GM21390 (cell line): ENCODE data around the gene ZNF3.

Experiments
- ATAC-seq: cut with Tn5 transposase; IDR thresholded peaks from one replicate; pipeline ENCODE4 v1.9.1; 2021; ENCODE audit not compliant: unreplicated experiment

The ZNF3 gene

DNA sequence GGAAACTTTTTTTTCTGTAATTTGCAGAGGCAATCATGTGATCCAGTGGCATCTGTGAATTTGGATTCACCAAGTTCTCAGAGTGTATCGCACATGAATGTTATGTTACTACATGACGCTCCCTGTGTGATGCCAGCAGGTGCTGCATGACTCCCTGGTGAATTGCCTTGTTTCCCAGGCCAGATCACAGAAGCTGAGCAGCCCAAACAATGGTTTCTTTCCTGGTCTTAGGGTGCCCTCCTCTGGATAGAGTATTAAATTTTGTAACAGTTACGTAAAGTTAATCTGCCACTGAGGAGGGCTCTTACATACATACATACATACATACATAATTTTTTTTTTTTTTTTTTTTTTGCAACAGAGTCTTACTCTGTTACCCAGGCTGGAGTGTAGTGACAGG, 28.3 kb downstream of the ZNF3 start:
- no peak for ATAC-seq

DNA sequence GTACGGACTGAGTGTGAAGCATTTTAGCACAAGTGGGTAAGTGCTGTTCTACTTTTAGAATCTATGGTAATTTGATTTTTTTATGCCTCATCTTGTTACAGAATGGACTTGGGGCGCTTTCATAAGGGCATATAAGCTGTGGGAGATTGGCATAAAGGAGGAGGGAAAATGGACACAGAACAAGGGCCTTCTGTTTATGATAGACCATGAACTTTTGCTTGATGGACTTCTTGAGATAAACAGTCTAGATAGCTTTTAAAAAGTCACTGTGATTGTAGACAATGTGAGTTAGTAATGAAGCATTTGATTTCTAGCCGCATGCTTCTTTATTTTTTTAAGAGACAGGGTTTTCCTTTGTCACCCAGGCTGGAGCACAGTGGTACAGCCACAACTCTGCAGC, 29.9 kb downstream of the ZNF3 start:
- ATAC-seq, result no peak

DNA sequence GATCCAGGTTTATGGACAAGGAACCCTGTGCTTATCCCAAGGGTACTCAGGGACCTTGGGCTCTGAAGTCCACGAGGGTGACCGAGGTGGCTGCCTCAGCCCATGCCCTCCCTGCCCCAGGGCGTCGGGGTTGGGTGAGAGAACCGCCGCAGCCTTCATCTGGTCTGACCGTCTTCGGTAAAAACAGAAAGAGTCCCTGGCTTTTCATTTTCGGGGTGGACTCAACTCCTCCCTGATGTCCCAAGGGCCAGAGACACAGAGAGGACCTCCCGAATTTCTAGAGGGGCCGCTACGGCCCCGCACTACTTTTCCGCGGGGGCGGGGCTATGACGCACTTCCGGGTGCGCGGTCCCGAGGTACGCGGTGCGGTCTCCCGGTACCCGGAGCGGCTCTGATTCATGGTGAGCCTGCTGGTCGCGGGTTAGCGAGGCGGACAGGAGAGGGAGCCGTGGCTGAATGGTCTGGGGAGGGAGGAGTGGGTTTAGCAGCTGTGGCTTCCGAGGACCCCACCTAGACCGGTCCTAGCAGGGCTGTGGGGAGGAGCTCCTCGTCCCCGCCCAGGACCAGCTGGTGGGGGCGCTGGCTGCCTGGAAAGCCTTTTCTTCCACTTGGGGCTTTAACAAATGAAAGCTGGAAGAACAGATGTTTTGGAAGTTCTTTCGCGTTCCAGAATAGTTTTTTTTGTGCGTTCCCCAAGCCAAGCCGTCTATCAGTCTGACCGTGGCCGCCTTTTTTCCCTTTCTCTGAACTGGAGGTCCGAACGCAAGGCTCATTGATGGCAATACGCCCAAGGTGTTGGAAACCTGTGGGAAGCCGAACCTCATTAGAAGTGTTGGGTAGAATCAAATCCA, 31.9 kb downstream of the ZNF3 start, which contains the start of gene ZSCAN21:
ZSCAN21 (plus strand) TSS at position 334 of the 851 bp plus-strand sequence. CDS start 7,233 bp downstream, outside the sequence.
- ATAC-seq, result peak; percentile 82

DNA sequence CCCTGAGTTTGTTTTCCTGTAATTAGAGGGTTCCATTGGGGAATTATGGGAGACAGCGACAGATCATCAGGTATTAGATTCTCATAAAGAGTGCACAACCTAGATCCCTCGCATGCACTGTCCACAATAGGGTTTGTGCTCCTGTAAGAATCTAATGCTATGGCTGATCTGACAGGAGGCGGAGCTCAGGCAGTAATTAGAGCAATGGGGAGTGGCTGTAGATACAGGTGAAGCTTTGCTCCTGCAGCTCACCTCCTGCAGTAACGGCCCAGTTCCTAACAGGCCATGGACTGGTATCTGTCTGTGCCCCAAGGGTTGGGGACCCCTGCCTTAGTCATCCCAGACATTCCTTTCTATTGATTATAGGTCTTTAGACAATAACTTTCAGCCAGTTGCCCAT, 32.8 kb downstream of the ZNF3 start:
- no peak for ATAC-seq

DNA sequence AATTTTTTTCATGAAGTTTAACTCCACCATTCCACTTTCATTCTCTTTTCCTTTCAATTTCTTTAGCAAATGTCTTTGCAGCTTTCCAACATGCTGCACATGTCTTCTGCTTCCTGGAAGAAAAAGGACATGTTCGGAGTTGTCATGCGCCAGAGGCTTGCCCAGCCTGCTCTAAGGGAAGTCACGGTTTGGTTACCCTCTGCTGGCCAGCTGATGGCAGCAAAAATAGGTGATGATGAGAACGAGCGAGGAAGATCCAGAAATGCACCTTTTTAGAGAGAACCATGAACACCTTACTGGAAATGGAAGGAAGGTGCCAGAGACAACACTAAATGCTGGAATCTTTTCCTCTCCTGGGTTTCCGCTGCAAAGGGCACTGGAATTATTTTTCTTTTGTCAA, 36.8 kb downstream of the ZNF3 start:
- no peak for ATAC-seq

DNA sequence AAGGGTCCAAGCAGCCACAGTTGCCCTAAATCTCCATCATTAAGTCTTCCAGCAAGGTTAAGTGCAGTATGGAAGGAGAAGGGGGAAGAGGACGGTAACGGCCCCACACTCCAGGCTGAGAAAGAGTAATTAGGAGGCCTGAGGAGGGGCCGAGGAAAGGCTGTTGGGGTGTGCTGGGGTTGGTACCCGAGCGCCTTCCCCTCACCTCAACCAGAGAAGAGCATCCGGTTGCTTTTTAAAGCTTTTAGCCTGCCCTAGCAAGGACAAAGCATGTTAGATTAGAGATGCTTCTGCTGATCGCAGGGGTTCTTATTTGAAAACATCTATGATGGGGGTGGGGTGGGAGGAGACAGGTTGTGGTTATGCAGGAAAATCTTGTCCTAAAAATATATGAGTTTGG, 40.9 kb downstream of the ZNF3 start:
- no peak for ATAC-seq

DNA sequence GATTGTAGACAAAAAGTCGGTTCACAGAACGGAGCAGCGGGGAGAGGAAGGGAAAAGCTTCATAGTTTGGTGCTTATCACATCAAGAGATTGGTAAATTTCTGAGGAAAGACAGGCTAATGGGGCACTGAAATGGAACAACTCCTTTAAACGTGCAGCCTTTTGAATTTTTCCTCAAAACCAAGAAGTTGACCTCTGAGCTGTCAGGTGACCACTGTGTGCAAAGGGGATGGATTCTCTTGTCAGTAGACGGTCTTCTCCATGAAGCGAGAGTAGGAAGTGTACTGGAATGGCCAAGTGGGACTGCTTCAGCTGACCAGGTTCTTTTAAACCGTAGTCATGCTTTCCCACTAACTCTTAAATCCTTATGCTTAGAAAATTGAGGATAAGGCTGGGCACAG, 43.2 kb downstream of the ZNF3 start:
- no peak for ATAC-seq

DNA sequence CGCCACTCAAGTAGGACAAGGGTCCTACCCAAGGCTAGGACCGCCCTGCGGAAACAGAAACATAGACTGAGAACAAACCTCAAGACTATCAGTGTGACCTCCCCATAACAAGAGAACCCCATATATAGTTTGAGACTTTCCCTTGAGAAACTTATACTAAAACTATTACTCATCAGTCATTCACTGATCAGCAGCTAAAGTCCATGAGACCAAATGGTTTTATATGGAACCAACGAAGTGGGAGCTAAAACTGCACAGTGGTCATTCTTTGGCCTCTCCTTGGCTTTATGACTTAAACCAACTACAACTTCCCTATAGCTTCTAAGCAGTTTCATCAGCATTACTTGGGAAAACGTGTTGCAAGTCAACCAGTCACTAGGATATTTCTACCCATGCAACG, 45.6 kb downstream of the ZNF3 start:
- ATAC-seq, result no peak

DNA sequence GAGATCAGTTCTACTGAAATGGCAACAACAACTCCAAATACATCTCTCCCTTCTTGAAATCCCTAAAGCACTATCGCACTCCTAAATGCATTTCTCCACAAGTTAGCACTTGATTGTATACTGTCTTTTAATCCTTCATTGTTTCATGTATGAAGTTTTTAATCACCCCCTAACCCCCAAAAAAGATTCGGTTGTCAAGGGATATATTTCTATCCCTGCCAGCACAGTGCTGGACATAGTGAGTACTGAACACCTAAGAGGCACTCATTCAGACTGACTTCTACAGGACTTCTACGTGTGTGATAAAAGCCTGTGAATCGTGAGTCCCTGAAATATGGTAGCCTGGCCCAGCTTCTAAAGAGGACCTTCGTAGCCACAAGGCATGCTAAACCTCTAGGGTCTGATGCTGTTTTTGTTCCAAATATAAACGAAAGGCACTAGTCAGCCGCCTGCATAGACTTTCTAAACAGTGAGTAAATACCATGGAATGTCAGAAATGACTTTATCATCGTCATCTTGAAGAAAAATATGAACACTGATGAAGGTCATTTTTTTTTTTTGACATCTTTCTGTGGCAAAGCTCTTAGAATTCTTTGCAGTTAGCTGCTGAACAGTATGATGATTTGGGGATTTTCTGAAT, 46.5 kb downstream of the ZNF3 start:
- ATAC-seq, result no peak

DNA sequence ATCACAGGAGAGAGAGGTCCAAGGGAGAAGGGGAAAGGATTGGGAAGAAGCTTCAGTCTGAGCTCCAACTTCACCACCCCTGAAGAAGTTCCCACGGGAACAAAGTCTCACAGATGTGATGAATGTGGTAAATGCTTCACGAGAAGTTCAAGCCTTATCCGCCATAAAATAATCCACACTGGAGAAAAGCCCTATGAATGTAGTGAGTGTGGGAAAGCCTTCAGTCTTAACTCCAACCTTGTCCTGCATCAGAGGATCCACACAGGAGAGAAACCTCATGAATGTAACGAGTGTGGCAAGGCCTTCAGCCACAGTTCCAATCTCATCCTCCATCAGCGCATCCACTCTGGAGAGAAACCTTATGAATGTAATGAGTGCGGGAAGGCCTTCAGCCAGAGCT, 48.0 kb downstream of the ZNF3 start:
- ATAC-seq, result no peak

DNA sequence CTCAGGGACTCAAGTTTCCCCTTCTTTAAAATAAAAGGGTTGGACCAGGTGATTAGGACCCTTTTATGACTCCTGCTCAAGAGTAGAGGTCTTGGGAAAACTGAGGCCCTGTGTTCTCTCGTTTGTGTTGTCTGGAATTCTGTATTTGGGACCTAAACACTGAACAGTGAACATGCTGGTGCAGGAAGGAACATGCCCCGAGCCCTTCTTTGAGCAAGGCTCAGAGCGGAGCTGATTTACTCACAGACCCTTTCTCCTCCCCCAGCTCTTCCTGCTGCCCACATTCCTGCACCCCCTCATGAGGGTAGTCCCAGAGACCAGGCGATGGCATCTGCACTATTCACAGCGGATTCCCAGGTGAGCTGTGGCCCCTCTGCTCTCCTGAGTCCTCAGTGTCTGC, 51.9 kb downstream of the ZNF3 start:
- ATAC-seq, result no peak

DNA sequence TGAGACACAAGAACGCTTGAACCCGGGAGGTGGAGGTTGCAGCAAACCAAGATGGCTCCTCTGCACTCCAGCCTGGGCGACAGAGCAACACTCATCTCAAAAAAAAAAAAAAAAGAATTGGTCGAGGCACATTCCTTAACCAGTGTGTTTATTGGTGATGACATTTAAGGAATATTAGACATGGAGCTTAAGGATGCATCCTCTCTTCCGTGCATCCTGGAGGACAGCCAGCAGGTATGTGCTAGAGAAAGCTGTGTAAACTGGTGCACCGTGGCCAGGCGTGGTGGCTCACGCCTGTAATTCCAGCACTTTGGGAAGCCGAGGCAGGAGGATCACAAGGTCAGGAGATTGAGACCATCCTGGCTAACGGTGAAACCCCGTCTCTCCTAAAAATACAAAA, 54.3 kb downstream of the ZNF3 start:
- no peak for ATAC-seq

DNA sequence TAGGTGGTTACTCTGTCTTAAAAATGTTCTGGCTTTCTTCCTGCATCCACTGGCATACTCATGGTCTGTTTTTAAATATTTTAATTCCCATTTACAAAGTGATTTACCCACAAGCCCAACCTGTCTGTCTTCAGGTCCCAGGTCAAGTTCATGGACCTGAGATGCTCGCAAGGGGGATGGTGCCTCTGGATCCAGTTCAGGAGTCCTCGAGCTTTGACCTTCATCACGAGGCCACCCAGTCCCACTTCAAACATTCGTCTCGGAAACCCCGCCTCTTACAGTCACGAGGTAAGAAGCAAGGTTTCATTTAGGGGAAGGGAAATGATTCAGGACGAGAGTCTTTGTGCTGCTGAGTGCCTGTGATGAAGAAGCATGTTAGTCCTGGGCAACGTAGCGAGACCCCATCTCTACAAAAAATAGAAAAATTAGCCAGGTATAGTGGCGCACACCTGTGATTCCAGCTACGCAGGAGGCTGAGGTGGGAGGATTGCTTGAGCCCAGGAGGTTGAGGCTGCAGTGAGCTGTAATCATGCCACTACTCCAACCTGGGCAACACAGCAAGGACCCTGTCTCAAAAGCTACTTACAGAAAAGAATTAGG, 57.4 kb downstream of the ZNF3 start:
- no peak for ATAC-seq

DNA sequence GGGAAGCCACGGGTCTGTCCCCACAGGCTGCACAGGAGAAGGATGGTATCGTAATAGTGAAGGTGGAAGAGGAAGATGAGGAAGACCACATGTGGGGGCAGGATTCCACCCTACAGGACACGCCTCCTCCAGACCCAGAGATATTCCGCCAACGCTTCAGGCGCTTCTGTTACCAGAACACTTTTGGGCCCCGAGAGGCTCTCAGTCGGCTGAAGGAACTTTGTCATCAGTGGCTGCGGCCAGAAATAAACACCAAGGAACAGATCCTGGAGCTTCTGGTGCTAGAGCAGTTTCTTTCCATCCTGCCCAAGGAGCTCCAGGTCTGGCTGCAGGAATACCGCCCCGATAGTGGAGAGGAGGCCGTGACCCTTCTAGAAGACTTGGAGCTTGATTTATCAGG, 58.0 kb downstream of the ZNF3 start:
- ATAC-seq, result no peak

DNA sequence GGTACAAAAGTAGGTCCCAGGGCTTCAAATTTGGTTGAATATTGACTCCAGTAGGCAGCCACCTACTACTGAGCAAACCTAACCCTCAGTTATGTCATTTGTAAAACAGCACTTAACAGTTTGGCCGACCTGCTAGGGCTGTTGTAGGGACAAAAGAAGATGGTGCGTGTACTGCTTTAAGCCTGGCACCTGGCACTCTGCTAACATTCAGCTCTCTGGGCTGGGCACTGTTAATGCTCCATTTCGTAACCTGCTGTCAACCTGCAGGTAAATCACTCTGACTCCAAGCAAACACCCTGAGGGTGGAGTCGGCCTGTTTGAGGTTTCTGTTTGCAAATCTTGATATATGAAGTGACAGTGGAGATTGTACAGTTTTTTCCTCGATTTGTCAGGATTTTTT, 58.9 kb downstream of the ZNF3 start:
- no peak for ATAC-seq

DNA sequence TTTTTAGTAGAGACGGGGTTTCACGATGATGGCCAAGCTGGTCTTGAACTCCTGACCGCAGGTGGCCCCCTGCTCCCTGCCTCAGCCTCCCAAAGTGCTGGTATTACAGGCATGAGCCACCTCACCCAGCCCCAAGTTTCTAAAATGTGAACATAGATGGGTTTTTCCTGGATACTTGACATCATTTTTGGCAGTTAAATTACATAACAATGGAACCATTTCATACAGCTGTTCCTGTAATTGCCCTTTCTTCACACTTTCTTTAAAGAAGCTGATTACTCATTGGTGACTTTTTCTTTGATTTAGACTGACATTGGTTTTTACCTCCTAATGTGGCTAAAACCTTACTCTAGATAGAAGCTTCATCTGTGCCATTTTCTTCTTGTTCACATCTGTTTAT, 60.2 kb downstream of the ZNF3 start:
- no peak for ATAC-seq
